ENCODE results near the gene PCDHA2. TPM values are rescaled to one million over a fixed set of nuclear protein-coding genes. Genes with fewer than 3 reads are reported as not detected.

The PCDHA2 gene
- total RNA-seq, 2 donors from 2014 or later: 0.14 TPM; not detected in 1

Other genes with a start within 250 kb of the PCDHA2 start
- gene EIF4EBP3, start 247.2 kb upstream of the PCDHA2 start, total RNA-seq: 10 to 100 TPM in 1 of 2 donors, 1 to 10 TPM in 1; 8.5 to 11.0 TPM
- 10 to 100 TPM; 27.9 to 28.0 TPM for gene SRA1, start 237.4 kb upstream of the PCDHA2 start, total RNA-seq
- gene APBB3, start 230.3 kb upstream of the PCDHA2 start, total RNA-seq: 10 to 100 TPM; 12.5 to 19.7 TPM
- 10 to 100 TPM; 43.9 to 55.0 TPM for gene SLC35A4, start 230.0 kb upstream of the PCDHA2 start, total RNA-seq
- gene CD14, start 161.7 kb upstream of the PCDHA2 start, total RNA-seq: 10 to 100 TPM; 64.6 to 68.8 TPM
- 10 to 100 TPM in 1 of 2 donors, 1 to 10 TPM in 1; 6.6 to 11.2 TPM for gene TMCO6, start 155.4 kb upstream of the PCDHA2 start, total RNA-seq
- 10 to 100 TPM; 37.4 to 45.9 TPM for gene NDUFA2, start 147.2 kb upstream of the PCDHA2 start, total RNA-seq
- 10 to 100 TPM; 63.1 to 70.3 TPM for gene IK, start 147.0 kb upstream of the PCDHA2 start, total RNA-seq
- gene WDR55, start 129.9 kb upstream of the PCDHA2 start, total RNA-seq: 10 to 100 TPM; 13.0 to 14.9 TPM
- under 1 TPM; 0.52 to 0.56 TPM for gene DND1, start 121.3 kb upstream of the PCDHA2 start, total RNA-seq
- gene HARS1, start 103.5 kb upstream of the PCDHA2 start, total RNA-seq: 10 to 100 TPM; 38.0 to 48.2 TPM
- gene HARS2, start 103.4 kb upstream of the PCDHA2 start, total RNA-seq: 10 to 100 TPM; 16.8 to 19.2 TPM
- 10 to 100 TPM; 31.8 to 34.9 TPM for gene ZMAT2, start 94.4 kb upstream of the PCDHA2 start, total RNA-seq
- gene PCDHA1, start 8.7 kb upstream of the PCDHA2 start, total RNA-seq: not detected
- gene PCDHA3, start 6.2 kb downstream of the PCDHA2 start, total RNA-seq: under 1 TPM; 0.19 to 0.23 TPM
- gene PCDHA4, start 12.2 kb downstream of the PCDHA2 start, total RNA-seq: under 1 TPM; 0.32 to 0.48 TPM
- gene PCDHA5, start 26.8 kb downstream of the PCDHA2 start, total RNA-seq: under 1 TPM; 0.14 TPM
- under 1 TPM; 0.14 to 0.23 TPM for gene PCDHA6, start 33.1 kb downstream of the PCDHA2 start, total RNA-seq
- gene PCDHA7, start 39.4 kb downstream of the PCDHA2 start, total RNA-seq: under 1 TPM in 1 of 2 donors, not detected in 1; 0.19 TPM
- gene PCDHA8, start 46.3 kb downstream of the PCDHA2 start, total RNA-seq: not detected
- gene PCDHA9, start 53.5 kb downstream of the PCDHA2 start, total RNA-seq: under 1 TPM; 0.14 TPM
- gene PCDHA10, start 61.0 kb downstream of the PCDHA2 start, total RNA-seq: under 1 TPM; 0.52 to 0.60 TPM
- gene PCDHA11, start 74.1 kb downstream of the PCDHA2 start, total RNA-seq: under 1 TPM; 0.14 TPM
- gene PCDHA12, start 80.5 kb downstream of the PCDHA2 start, total RNA-seq: under 1 TPM in 1 of 2 donors, not detected in 1; 0.24 TPM
- gene PCDHA13, start 87.3 kb downstream of the PCDHA2 start, total RNA-seq: under 1 TPM in 1 of 2 donors, not detected in 1; 0.05 TPM
- gene PCDHAC1, start 131.4 kb downstream of the PCDHA2 start, total RNA-seq: under 1 TPM; 0.14 to 0.24 TPM
- gene PCDHAC2, start 171.6 kb downstream of the PCDHA2 start, total RNA-seq: under 1 TPM; 0.32 to 0.33 TPM

Measured in posterior vena cava (tissue), 2 donors.